ENCODE data around the gene EXOSC9. TPM values are rescaled to one million over a fixed set of nuclear protein-coding genes. Genes with fewer than 3 reads are reported as not detected.

EXOSC9 gene
- total and polyA plus RNA-seq, 2 donors from 2014 or later, result 17.6 to 19.9 TPM

DNA sequence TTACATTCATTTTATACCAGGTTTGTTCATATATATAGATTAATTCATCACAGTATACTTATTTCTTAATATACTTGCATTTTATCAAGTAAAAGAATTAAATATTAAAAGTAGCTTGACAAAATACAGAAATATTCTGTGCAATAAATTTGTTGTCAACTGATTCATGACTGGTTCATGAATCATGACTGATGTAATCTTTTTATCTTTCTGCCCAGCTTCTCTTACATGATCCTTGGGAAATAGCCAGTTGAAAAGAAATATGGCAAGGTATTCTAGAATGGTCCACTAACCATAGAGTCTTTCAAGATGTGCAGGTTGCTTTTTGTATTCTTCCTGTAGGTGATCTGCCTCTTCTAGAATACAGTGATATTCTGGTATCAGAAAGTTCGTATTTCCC, 26.7 kb downstream of the EXOSC9 start:
- Histone ChIP-seq H3K9me3 (ENCODE audit: control insufficient read depth in 2 of 3, insufficient read depth in 1 of 3, low read length in 3 of 3) (no peaks in the 10 kb centered on the region), H3K36me3 (ENCODE audit: control insufficient read depth in 2 of 3, insufficient read depth in 3 of 3, low read length in 3 of 3) (peaks cover 0 to 5% (median 2%) of the 10 kb centered on the region in 3 donors), H3K9ac (ENCODE audit: low read length in 3 of 3) (no peak overlapping the region), H3K27me3 (ENCODE audit: control insufficient read depth, insufficient read depth, low read length) (no peaks in the 10 kb centered on the region), H3K4me1 (ENCODE audit: control insufficient read depth in 2 of 3, insufficient read depth in 2 of 3, low read depth in 1 of 3, low read length in 3 of 3) (peaks cover 0 to 5% (median 0%) of the 10 kb centered on the region in 3 donors), H3K4me3 (ENCODE audit: low read length in 3 of 3) (no peak overlapping the region), H3K27ac (ENCODE audit: low read depth in 2 of 2, low read length in 2 of 2) (no peak overlapping the region)
- TF ChIP-seq, protein P1, sequence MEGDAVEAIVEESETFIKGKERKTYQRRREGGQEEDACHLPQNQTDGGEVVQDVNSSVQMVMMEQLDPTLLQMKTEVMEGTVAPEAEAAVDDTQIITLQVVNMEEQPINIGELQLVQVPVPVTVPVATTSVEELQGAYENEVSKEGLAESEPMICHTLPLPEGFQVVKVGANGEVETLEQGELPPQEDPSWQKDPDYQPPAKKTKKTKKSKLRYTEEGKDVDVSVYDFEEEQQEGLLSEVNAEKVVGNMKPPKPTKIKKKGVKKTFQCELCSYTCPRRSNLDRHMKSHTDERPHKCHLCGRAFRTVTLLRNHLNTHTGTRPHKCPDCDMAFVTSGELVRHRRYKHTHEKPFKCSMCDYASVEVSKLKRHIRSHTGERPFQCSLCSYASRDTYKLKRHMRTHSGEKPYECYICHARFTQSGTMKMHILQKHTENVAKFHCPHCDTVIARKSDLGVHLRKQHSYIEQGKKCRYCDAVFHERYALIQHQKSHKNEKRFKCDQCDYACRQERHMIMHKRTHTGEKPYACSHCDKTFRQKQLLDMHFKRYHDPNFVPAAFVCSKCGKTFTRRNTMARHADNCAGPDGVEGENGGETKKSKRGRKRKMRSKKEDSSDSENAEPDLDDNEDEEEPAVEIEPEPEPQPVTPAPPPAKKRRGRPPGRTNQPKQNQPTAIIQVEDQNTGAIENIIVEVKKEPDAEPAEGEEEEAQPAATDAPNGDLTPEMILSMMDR (IDR thresholded peaks at IDR 0.05; ENCODE audit: borderline replicate concordance, extremely low read depth, insufficient read depth), result no peak
- DNase-seq, result no peak
- intact Hi-C loops (cut with DNase I), result no loop called here
- no peak for FAIRE-seq

DNA sequence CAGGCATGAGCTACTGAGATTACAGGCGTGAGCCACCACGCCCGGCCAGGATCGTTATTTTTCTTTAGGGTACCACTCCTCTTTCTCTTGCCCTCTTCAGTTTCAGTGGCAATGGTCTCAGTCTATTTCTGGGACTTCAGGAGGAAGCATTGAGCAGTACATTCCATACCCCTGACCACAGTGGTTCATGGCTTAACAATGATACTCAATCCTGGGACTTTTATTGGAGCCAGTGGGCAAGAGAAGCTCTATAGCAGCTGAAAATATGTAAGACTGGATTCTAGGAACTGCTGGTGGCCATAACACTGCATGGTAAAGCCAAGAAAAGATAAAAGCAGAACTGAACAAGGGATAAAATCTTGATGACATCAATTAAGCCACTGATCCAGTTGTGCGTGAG, 28.4 kb downstream of the EXOSC9 start:
- Histone ChIP-seq H3K4me3 (ENCODE audit: low read length in 3 of 3) (no peak overlapping the region), H3K4me1 (ENCODE audit: control insufficient read depth in 2 of 3, insufficient read depth in 2 of 3, low read depth in 1 of 3, low read length in 3 of 3) (no peaks in the 10 kb centered on the region), H3K27me3 (ENCODE audit: control insufficient read depth, insufficient read depth, low read length) (no peaks in the 10 kb centered on the region), H3K27ac (ENCODE audit: low read depth in 2 of 2, low read length in 2 of 2) (no peak overlapping the region), H3K9me3 (ENCODE audit: control insufficient read depth in 2 of 3, insufficient read depth in 1 of 3, low read length in 3 of 3) (no peaks in the 10 kb centered on the region), H3K36me3 (ENCODE audit: control insufficient read depth in 2 of 3, insufficient read depth in 3 of 3, low read length in 3 of 3) (peaks cover 0 to 5% (median 2%) of the 10 kb centered on the region in 3 donors), H3K9ac (ENCODE audit: low read length in 3 of 3) (no peak overlapping the region)
- FAIRE-seq, result no peak
- TF ChIP-seq, protein P1 (IDR thresholded peaks at IDR 0.05; ENCODE audit: borderline replicate concordance, extremely low read depth, insufficient read depth), result no peak
- intact Hi-C loops (cut with DNase I), result no loop called here
- no peak for DNase-seq

DNA sequence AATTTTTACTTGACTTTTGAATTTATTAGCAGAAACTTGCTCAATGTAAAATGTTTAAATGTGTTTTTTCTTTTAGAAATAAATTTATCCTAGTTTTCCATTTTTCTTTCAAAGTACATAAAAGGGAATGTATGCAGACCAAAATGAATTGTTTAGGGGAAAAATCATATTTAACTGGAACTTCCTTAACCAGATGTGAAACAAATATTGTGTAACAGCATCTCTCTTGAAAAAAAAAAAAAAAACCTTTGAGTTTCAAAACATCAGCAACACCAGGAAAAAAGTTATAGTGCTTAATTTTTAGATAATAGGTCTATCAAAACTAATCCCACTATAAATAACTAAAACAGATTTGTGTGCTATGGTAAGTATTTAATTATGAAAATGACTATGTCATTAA, 37.0 kb downstream of the EXOSC9 start:
- Histone ChIP-seq H3K4me3 (ENCODE audit: low read length in 3 of 3) (no peak overlapping the region), H3K9ac (ENCODE audit: low read length in 3 of 3) (no peak overlapping the region), H3K4me1 (ENCODE audit: control insufficient read depth in 2 of 3, insufficient read depth in 2 of 3, low read depth in 1 of 3, low read length in 3 of 3) (no peaks in the 10 kb centered on the region), H3K9me3 (ENCODE audit: control insufficient read depth in 2 of 3, insufficient read depth in 1 of 3, low read length in 3 of 3) (no peaks in the 10 kb centered on the region), H3K27ac (ENCODE audit: low read depth in 2 of 2, low read length in 2 of 2) (no peak overlapping the region), H3K27me3 (ENCODE audit: control insufficient read depth, insufficient read depth, low read length) (no peaks in the 10 kb centered on the region), H3K36me3 (ENCODE audit: control insufficient read depth in 2 of 3, insufficient read depth in 3 of 3, low read length in 3 of 3) (peaks cover 0 to 2% (median 0%) of the 10 kb centered on the region in 3 donors)
- intact Hi-C loops (cut with DNase I), result no loop called here
- FAIRE-seq, result peak; percentile 64
- TF ChIP-seq, protein P1 (IDR thresholded peaks at IDR 0.05; ENCODE audit: borderline replicate concordance, extremely low read depth, insufficient read depth), result no peak
- no peak for DNase-seq

DNA sequence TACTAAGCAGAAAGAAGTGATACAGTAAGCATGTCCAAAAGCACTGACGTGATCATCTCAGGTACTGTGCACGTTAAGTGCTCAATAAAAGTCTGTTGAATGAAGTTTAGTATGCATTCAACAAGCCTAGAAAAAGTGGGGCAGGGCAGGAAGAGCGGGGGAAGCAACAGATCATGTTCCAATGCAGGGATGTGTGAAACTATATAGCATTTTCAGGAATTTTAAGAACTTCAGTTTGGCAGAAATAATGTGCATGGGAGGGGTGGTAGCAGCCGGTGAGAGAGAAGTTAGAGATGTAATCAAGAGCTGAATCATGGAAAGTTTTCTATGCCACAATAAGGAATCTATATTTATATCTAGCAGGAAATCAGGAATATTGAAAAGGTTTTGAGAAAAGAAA, 41.7 kb downstream of the EXOSC9 start:
- intact Hi-C loops (cut with DNase I), result no loop called here
- Histone ChIP-seq H3K9me3 (ENCODE audit: control insufficient read depth in 2 of 3, insufficient read depth in 1 of 3, low read length in 3 of 3) (no peaks in the 10 kb centered on the region), H3K36me3 (ENCODE audit: control insufficient read depth in 2 of 3, insufficient read depth in 3 of 3, low read length in 3 of 3) (peaks cover 3 to 7% (median 4%) of the 10 kb centered on the region in 3 donors), H3K4me1 (ENCODE audit: control insufficient read depth in 2 of 3, insufficient read depth in 2 of 3, low read depth in 1 of 3, low read length in 3 of 3) (no peaks in the 10 kb centered on the region), H3K27me3 (ENCODE audit: control insufficient read depth, insufficient read depth, low read length) (no peaks in the 10 kb centered on the region), H3K27ac (ENCODE audit: low read depth in 2 of 2, low read length in 2 of 2) (no peak overlapping the region), H3K4me3 (ENCODE audit: low read length in 3 of 3) (no peak overlapping the region), H3K9ac (ENCODE audit: low read length in 3 of 3) (no peak overlapping the region)
- TF ChIP-seq, protein P1 (IDR thresholded peaks at IDR 0.05; ENCODE audit: borderline replicate concordance, extremely low read depth, insufficient read depth), result no peak
- FAIRE-seq (no peak), DNase-seq (no peak)
